BJ (cell line): ENCODE data around the gene FBXO3. TPM values are rescaled to one million over a fixed set of nuclear protein-coding genes. Genes with fewer than 3 reads are reported as not detected.

Source experiments
- CTCF ChIA-PET: fragments of 350-600 bp; formaldehyde crosslinking; extraction: SDS; loops from one replicate; lab custom pipeline; 2021; ENCODE audit warnings: antibody characterized with exemption, inconsistent platforms; lab: Yijun Ruan, JAX
- POLR2A ChIA-PET: fragments of 300-600 bp; sonication (Branson Sonifier 250); formaldehyde crosslinking; extraction: SDS; loops from one replicate; lab custom pipeline; 2021; ENCODE audit warnings: antibody characterized with exemption; lab: Charles Lee
- DNase-seq: peaks from one replicate; pipeline ENCODE4 v3.0.0-alpha.2; 2011; ENCODE audit warnings: low read depth
- H3K27me3 ChIP-seq: 2 replicates; pipeline ENCODE4 v1.6.0; 2011; ENCODE audit warnings: low read length; ENCODE audit not compliant: control insufficient read depth, insufficient read depth
- H3K36me3 ChIP-seq: 2 replicates; pipeline ENCODE4 v1.5.1; 2011; ENCODE audit warnings: low read length; ENCODE audit not compliant: control insufficient read depth, insufficient read depth
- H3K4me3 ChIP-seq: 2 replicates; pipeline ENCODE4 v1.5.1; 2011; ENCODE audit warnings: low read depth, mild to moderate bottlenecking, control low read depth, low read length
- polyA plus RNA-seq: library from polyadenylated mRNA; depleted of rRNA; stranded (reverse); fragments of >200 nt; gene quantifications from 2 replicates; pipeline ENCODE4 v1.2.3, GENCODE V29; 2011
- TF ChIP-seq, protein P1 (sequence below): IDR thresholded peaks from 2 replicates; pipeline ENCODE4 v1.5.1; 2011; ENCODE audit warnings: low read depth, mild to moderate bottlenecking, control low read depth, inconsistent platforms, low read length, moderate library complexity; ENCODE audit not compliant: insufficient read depth

FBXO3 gene
- polyA plus RNA-seq, 1 experiment, result 22.8 TPM

DNA sequence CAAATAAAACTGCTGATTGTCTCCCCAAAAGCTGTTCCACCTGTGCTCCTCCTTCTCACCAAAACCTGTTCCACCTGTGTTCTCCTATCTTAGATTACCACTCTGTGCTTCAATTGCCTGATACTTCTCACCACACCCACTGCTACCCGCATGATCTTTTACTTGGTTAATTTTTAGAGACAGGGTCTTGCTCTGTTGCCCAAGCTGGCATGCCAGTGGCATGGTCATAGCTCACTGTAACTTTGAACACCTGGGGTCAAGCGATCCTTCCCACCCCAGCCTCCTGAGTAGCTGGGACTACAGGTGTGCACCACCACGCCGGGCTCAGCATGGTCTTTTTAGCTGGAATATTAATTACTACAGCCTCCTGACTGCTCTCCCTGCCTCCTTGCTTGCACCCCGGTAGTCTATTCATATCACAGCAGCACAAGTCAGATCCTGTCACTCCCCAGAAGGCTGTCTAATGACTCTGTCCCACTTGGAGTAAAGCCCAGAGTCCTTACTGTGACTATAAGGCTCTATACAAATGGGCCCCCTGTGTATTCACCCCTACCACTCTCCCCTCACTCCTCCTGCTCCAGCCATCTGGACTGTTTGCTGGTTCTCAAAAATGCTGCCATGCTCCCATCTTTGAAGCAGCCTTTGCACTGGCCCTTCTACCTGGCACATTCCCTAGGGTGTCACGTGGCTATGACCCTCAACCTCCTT is 77.2 kb downstream of the FBXO3 start:
- TF ChIP-seq, protein P1, sequence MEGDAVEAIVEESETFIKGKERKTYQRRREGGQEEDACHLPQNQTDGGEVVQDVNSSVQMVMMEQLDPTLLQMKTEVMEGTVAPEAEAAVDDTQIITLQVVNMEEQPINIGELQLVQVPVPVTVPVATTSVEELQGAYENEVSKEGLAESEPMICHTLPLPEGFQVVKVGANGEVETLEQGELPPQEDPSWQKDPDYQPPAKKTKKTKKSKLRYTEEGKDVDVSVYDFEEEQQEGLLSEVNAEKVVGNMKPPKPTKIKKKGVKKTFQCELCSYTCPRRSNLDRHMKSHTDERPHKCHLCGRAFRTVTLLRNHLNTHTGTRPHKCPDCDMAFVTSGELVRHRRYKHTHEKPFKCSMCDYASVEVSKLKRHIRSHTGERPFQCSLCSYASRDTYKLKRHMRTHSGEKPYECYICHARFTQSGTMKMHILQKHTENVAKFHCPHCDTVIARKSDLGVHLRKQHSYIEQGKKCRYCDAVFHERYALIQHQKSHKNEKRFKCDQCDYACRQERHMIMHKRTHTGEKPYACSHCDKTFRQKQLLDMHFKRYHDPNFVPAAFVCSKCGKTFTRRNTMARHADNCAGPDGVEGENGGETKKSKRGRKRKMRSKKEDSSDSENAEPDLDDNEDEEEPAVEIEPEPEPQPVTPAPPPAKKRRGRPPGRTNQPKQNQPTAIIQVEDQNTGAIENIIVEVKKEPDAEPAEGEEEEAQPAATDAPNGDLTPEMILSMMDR, result no peak
- DNase-seq, result no peak
- ChIA-PET POLR2A (no interaction called here), CTCF (interaction anchor here (1.0 kb wide), 1 partner anchor 45 kb away, joined by 3 read pairs; no protein-coding TSS in a partner anchor)
- Histone ChIP-seq H3K27me3 (no peaks in the 10 kb centered on the region), H3K36me3 (no peaks in the 10 kb centered on the region), H3K4me3 (no peak overlapping the region)

DNA sequence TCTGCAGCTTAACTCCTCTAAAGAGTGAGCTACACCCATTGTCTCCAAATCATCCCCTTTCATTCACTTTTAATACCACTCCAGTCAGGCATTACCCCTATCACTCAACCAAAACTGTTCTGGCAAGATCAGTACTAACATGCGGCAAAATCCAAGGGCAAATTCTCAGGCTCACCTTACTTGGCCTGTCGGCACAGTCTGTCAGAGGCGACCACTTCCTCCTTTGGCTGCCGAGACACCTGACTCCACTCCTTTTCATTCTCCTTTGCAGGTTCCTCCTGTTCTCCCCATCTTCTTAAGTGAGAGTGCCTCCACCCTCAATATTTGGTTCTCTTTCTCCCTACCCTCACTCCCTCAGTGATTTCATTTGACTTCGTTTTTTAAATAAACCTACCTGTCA is 77.9 kb downstream of the FBXO3 start:
- POLR2A ChIA-PET, result no interaction called here
- H3K4me3 ChIP-seq, result no peak overlapping the region
- H3K36me3 ChIP-seq, result no peaks in the 10 kb centered on the region
- no peak for DNase-seq
- TF ChIP-seq, protein P1, result no peak
- no peaks in the 10 kb centered on the region for H3K27me3 ChIP-seq
- CTCF ChIA-PET, result interaction anchor here (1.0 kb wide), 1 partner anchor 46 kb away, joined by 3 read pairs; no protein-coding TSS in a partner anchor

DNA sequence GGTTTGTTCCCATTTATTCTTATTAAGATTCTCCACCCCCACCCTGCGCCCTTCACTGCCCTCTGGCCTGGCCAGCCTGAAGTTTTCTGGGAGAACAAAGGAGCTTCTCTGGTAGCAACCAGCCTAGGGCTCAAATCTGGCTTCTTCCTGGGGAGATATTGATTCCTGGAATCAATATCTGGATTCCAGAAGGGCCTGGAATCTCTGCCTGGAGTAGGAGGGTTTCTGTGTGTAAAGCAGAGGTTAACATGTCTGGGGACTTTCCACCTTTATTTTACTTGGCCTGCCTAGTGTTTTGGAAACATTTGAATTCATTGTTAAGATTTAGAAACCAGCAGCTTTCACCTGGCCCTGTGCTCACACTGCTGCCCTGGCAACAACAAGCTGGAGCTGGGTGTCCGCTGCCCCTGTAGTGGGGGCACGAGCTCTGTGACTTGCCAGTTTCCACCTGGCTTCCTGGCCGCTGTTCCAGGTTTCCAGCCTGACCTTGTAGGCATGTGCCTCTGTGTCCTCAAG is 79.2 kb downstream of the FBXO3 start:
- CTCF ChIA-PET, result interaction anchor here (2.4 kb wide), 1 partner anchor 47 kb away, joined by 10 read pairs; no protein-coding TSS in a partner anchor

GRCh38 chr11:33694346-33695050 is 79.8 kb downstream of the FBXO3 start:
- Histone ChIP-seq H3K36me3 (no peaks in the 10 kb centered on the region), H3K27me3 (no peaks in the 10 kb centered on the region), H3K4me3 (no peak overlapping the region)
- TF ChIP-seq, protein P1, result no peak
- DNase-seq, result no peak
- ChIA-PET CTCF (interaction anchor here (2.4 kb wide), 1 partner anchor 48 kb away, joined by 10 read pairs; no protein-coding TSS in a partner anchor), POLR2A (no interaction called here)

More for the DNA sequence above, 79.2 kb downstream of the FBXO3 start:
- POLR2A ChIA-PET, result no interaction called here
- TF ChIP-seq, protein P1, result no peak
- Histone ChIP-seq H3K27me3 (no peaks in the 10 kb centered on the region), H3K4me3 (no peak overlapping the region), H3K36me3 (no peaks in the 10 kb centered on the region)
- no peak for DNase-seq

- Histone ChIP-seq H3K36me3 (no peaks in the 10 kb centered on the region), H3K4me3 (no peak overlapping the region), H3K27me3 (no peaks in the 10 kb centered on the region)
- POLR2A ChIA-PET, result no interaction called here
- CTCF ChIA-PET, result interaction anchor here (0.8 to 1.6 kb wide), 6 partner anchors 23 to 339 kb away, joined by 3 to 7 read pairs (median 4); no protein-coding TSS in a partner anchor
- no peak for DNase-seq
- TF ChIP-seq, protein P1, result no peak
Observed at GRCh38 chr11:33692541-33692940, 81.8 kb downstream of the FBXO3 start.
